Endothelial cell of umbilical vein (primary cell): ENCODE measurements around the gene KRTAP10-1. TPM values are rescaled to one million over a fixed set of nuclear protein-coding genes. Genes with fewer than 3 reads are reported as not detected.

Experiments used
- BruUV-seq: library from RNA; stranded (reverse); fragments of 400-500 nt; replicated peaks from 2 replicates; lab custom pipeline; 2021; lab: Mats Ljungman, UMichigan
- CTCF ChIA-PET: fragments of 300-600, 350-600 bp; sonication (Branson Sonifier 250); formaldehyde crosslinking; loops from one replicate; lab custom pipeline; 2021; ENCODE audit warnings: antibody characterized with exemption, inconsistent platforms; lab: Charles Lee
- POLR2A ChIA-PET: fragments of 300-600, 350-600 bp; sonication (Branson Sonifier 250); formaldehyde crosslinking; loops from one replicate; lab custom pipeline; 2021; ENCODE audit warnings: antibody characterized with exemption, inconsistent platforms; lab: Charles Lee
- DNase-seq: peaks from one replicate; pipeline ENCODE4 v3.0.0-alpha.2; 2011; ENCODE audit warnings: low read depth, low spot score
- FAIRE-seq: peaks from 2 replicates; lab custom pipeline; 2011; peaks lifted over from hg19 to GRCh38; lab: Jason Lieb, UNC
- H2AFZ ChIP-seq: 2 replicates; pipeline ENCODE4 v1.6.0; 2012; ENCODE audit warnings: low read depth, low read length, control low read depth, inconsistent platforms
- H3K27ac ChIP-seq: 2 replicates; pipeline ENCODE4 v1.5.1; 2011; ENCODE audit warnings: low read depth, mild to moderate bottlenecking, control low read depth, low read length, moderate library complexity; ENCODE audit not compliant: insufficient read depth
- H3K27me3 ChIP-seq, 2 experiments: 2 replicates each; pipeline versions ENCODE4 v1.6.0 to v1.6.1; 2011; ENCODE audit warnings: low read length in 2 of 2, mixed read lengths in 1 of 2; ENCODE audit not compliant: control insufficient read depth in 2 of 2, insufficient read depth in 2 of 2
- H3K36me3 ChIP-seq, 2 experiments: 2 replicates in 1 of 2; 3 replicates in 1 of 2; pipeline ENCODE4 v1.5.1; 2011; ENCODE audit warnings: low read length in 2 of 2, mild to moderate bottlenecking in 1 of 2, moderate library complexity in 1 of 2; ENCODE audit not compliant: control insufficient read depth in 2 of 2, insufficient read depth in 2 of 2; ENCODE audit errors: extremely low read depth in 1 of 2
- H3K4me1 ChIP-seq: 3 replicates; pipeline ENCODE4 v1.5.1; 2011; ENCODE audit warnings: mild to moderate bottlenecking, low read length; ENCODE audit not compliant: control insufficient read depth, insufficient read depth; ENCODE audit errors: extremely low read depth
- H3K4me2 ChIP-seq: 2 replicates; pipeline ENCODE4 v1.6.1; 2011; ENCODE audit warnings: low read length, control low read depth, mixed read lengths; ENCODE audit not compliant: insufficient read depth
- H3K4me3 ChIP-seq, 3 experiments: fragments of 200-600 bp in 1 of 3; sonication (generic), shearing (Covaris generic) in 1 of 3; replicated peaks in 1 of 3; 2 replicates each; pipeline ENCODE4 v1.5.1; 2011 to 2016; ENCODE audit warnings: control low read depth in 3 of 3, low read length in 3 of 3, mild to moderate bottlenecking in 2 of 3, inconsistent platforms in 1 of 3, low read depth in 1 of 3, moderate library complexity in 1 of 3; ENCODE audit not compliant: insufficient read depth in 1 of 3
- H3K79me2 ChIP-seq: 2 replicates; pipeline ENCODE4 v1.6.0; 2012; ENCODE audit warnings: low read length, inconsistent platforms; ENCODE audit not compliant: control insufficient read depth, insufficient read depth
- H3K9ac ChIP-seq: replicated peaks from 2 replicates; pipeline ENCODE3; 2011; ENCODE audit warnings: low read length, control low read depth; ENCODE audit not compliant: insufficient read depth; ENCODE audit errors: extremely low read depth
- H3K9me1 ChIP-seq: replicated peaks from 3 replicates; pipeline ENCODE4 v1.6.0; 2011; ENCODE audit warnings: mild to moderate bottlenecking, low read length; ENCODE audit not compliant: control insufficient read depth, insufficient read depth; ENCODE audit errors: extremely low read depth
- H3K9me3 ChIP-seq: replicated peaks from 2 replicates; pipeline ENCODE4 v1.5.1; 2012; ENCODE audit warnings: low read length, inconsistent platforms; ENCODE audit not compliant: control insufficient read depth, insufficient read depth
- H4K20me1 ChIP-seq: replicated peaks from 2 replicates; pipeline ENCODE3; 2011; ENCODE audit warnings: mild to moderate bottlenecking, low read length; ENCODE audit not compliant: control insufficient read depth, insufficient read depth; ENCODE audit errors: extremely low read depth
- CTCF ChIP-seq, 2 donors: IDR thresholded peaks; 1 replicate in 1 of 2; 2 replicates in 1 of 2; pipeline ENCODE4 v1.5.1; 2011; ENCODE audit warnings: low read length in 2 of 2, mild to moderate bottlenecking in 2 of 2, moderate library complexity in 2 of 2, control low read depth in 1 of 2, inconsistent platforms in 1 of 2, low read depth in 1 of 2; ENCODE audit not compliant: insufficient read depth in 1 of 2; ENCODE audit errors: extremely low read depth in 1 of 2
- EZH2 ChIP-seq: IDR thresholded peaks from 2 replicates; pipeline ENCODE4 v1.6.1; 2012; ENCODE audit warnings: borderline replicate concordance, low read depth, mild to moderate bottlenecking, moderate library complexity, low read length, inconsistent platforms; ENCODE audit not compliant: severe bottlenecking
- FOS ChIP-seq: IDR thresholded peaks from 2 replicates; pipeline ENCODE4 v1.6.1; 2011; ENCODE audit warnings: mild to moderate bottlenecking, low read length, moderate library complexity, borderline replicate concordance; ENCODE audit not compliant: insufficient read depth
- GATA2 ChIP-seq: IDR thresholded peaks from 2 replicates; pipeline ENCODE4 v1.7.0; 2011; ENCODE audit warnings: low read depth, mild to moderate bottlenecking, moderate library complexity, mixed read lengths, low read length; ENCODE audit not compliant: insufficient read length, insufficient read depth
- JUN ChIP-seq: IDR thresholded peaks from 2 replicates; pipeline ENCODE4 v1.6.1; 2011; ENCODE audit warnings: borderline replicate concordance, low read depth; ENCODE audit not compliant: insufficient read length, insufficient read depth
- MAX ChIP-seq: IDR thresholded peaks from 2 replicates; pipeline ENCODE4 v1.6.1; 2011; ENCODE audit not compliant: insufficient read depth, insufficient read length
- MYC ChIP-seq: IDR thresholded peaks from one replicate; pipeline ENCODE4 v1.6.1; 2011; ENCODE audit warnings: mild to moderate bottlenecking, low read depth, low read length
- POLR2A ChIP-seq: IDR thresholded peaks from 2 replicates; pipeline ENCODE4 v1.6.1; 2012; ENCODE audit warnings: low read depth, mild to moderate bottlenecking, control low read depth, low read length
- POLR2AphosphoS5 ChIP-seq: IDR thresholded peaks from 2 replicates; pipeline ENCODE4 v1.6.1; 2012; ENCODE audit warnings: low read depth, mild to moderate bottlenecking, control low read depth, low read length, moderate library complexity; ENCODE audit not compliant: insufficient read depth
- dilution Hi-C: fragments of 300-500 bp; cut with MboI; formaldehyde crosslinking; loops from one replicate; pipeline ENCODE4 v1.15.0; 2019; ENCODE audit warnings: low sequenced_read_pairs; ENCODE audit not compliant: extremely low pct_ligation_motif_present
- intact Hi-C: fragments of 100-400 bp; cut with micrococcal nuclease; formaldehyde crosslinking; loops from one replicate; pipeline ENCODE4 v1.10.0; 2022
- polyA plus RNA-seq, 4 experiments: library from polyadenylated mRNA; depleted of rRNA in 3 of 4; stranded (reverse) in 3 of 4; unstranded in 1 of 4; fragments of >200 nt; gene quantifications; 2 replicates each; pipeline versions ENCODE4 v1.2.1 to v1.2.3, GENCODE V29; 2011 to 2012; ENCODE audit warnings: missing spikeins in 1 of 4
- total RNA-seq: library from RNA; stranded (reverse); gene quantifications from 2 replicates; pipeline ENCODE4 v1.2.3, GENCODE V29; 2021

The KRTAP10-1 gene
- total and polyA plus RNA-seq, 2 donors (not counting 3 experiments of a cell fraction or from before 2014, with no cell fraction given): not detected

- Histone ChIP-seq H3K4me1 (no peaks in the 10 kb centered on the region), H2AFZ (no peak overlapping the region), H3K9me1 (no peaks in the 10 kb centered on the region), H3K9ac (no peak overlapping the region), H3K79me2 (no peaks in the 10 kb centered on the region), H3K4me3 (no peak overlapping the region), H3K27ac (no peak overlapping the region), H3K27me3 (no peaks in the 10 kb centered on the region), H3K36me3 (no peaks in the 10 kb centered on the region), H3K9me3 (no peaks in the 10 kb centered on the region), H4K20me1 (no peaks in the 10 kb centered on the region), H3K4me2 (no peak overlapping the region)
- ChIA-PET POLR2A (no interaction called here), CTCF (interaction anchor here (1.5 kb wide), 1 partner anchor 13 kb away, joined by 3 read pairs; no protein-coding TSS in a partner anchor)
- TF ChIP-seq CTCF (IDR thresholded peaks at IDR 0.05; ENCODE audit: extremely low read depth in 1 of 2, insufficient read depth in 1 of 2, low read depth in 1 of 2, low read length in 2 of 2): no peak
- no peak for TF ChIP-seq MAX
- TF ChIP-seq GATA2: no peak
- no peak for TF ChIP-seq POLR2AphosphoS5
- no peak for TF ChIP-seq EZH2
- no peak for TF ChIP-seq JUN
- TF ChIP-seq MYC: no peak
- TF ChIP-seq POLR2A: no peak
- no peak for TF ChIP-seq FOS
- no TSS peak for BruUV-seq
- intact Hi-C loops: no loop called here
- dilution Hi-C loops: no loop called here
- DNase-seq: no peak
- FAIRE-seq: no peak
Observed at GRCh38 chr21:44530903-44531605, 8.9 kb downstream of the KRTAP10-1 start.
